NT2/D1 (cell line): ENCODE measurements around the gene OVCH1.

Source experiments
- SUZ12 ChIP-seq: IDR thresholded peaks from 2 replicates; pipeline ENCODE4 v1.6.1; 2011; ENCODE audit not compliant: insufficient read length, insufficient read depth; ENCODE audit errors: extremely low read depth
- ZNF274 ChIP-seq: IDR thresholded peaks from 2 replicates; pipeline ENCODE4 v1.6.1; 2011; ENCODE audit warnings: mild to moderate bottlenecking, low read depth, low read length

DNA sequence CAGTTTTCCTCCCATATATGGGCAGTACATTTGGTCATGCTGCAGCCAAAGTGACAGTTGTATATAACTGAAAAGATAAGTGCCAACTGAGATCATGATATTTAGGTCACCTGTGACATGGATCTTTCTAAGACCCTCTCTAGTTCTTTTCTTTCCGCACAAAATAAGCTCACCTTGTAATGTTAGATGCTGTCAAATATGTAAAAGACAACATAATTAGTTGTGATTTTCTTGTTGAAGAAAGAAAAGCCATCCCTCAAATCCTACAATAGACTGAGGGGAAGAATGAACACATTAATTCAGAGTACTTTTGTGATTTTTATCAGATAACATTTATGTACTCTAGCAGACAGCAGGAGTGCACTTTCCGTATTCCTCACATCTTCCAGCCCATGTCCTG lies 37.4 kb downstream of the OVCH1 start:
- no peak for TF ChIP-seq SUZ12
- no peak for TF ChIP-seq ZNF274
